ENCODE data around the gene NUAK2. TPM values are rescaled to one million over a fixed set of nuclear protein-coding genes. Genes with fewer than 3 reads are reported as not detected.
A peak's percentile ranks its signal among the peaks of the same experiment; 100 is the strongest.

Gene NUAK2
- total RNA-seq, 4 donors from 2014 or later = 0.73 to 2.0 (median 1.5) TPM; not detected in 1

DNA sequence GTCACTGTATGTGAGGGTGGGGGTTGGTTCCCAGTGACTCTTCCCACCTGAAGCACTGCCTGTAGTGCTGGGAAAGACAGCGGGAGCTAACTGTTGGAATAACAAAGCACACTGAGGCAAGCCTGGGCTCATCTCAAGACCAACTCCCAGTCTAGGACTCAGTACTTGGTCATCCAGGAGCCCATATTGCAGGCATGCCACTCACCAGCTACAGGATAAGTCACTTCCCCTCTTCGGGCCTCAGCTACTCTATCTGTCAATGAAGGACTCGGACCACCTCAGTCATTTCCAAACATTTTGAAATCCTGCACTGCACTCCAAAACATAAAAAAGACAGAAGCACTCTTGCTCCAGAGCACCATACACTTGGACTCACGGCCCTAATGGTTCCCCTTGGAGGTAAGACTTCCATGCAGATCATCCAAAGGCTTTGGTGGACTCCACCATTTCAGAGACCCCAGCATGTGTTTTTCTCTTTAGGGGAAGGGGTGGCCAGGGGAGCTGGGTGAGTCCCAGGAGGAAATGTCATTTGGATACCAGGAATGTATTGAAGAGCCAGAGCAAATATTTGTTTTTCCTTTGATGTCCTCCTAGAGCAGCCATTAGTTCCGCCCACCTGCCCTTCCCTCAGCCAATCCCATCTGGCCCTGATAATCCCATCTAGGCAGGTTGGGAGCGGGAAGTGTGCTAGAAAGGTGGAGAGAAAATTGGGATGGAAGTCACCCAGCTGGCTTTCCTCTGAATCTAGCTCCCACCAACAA, 3.1 kb downstream of the NUAK2 start:
- Histone ChIP-seq H3K4me1 (no peaks in the 10 kb centered on the region), H3K27ac (no peak overlapping the region), H3K36me3 (no peaks in the 10 kb centered on the region), H3K4me3 (no peak overlapping the region), H3K27me3 (no peaks in the 10 kb centered on the region), H3K9me3 (no peaks in the 10 kb centered on the region)
- TF ChIP-seq CTCF (IDR thresholded peaks at IDR 0.05) = no peak
- no peak for TF ChIP-seq POLR2A (IDR thresholded peaks at IDR 0.05)
- DNase-seq = no peak
- intact Hi-C loops (cut with DNase I; ENCODE audit: low total_unique reads) = no loop called here

DNA sequence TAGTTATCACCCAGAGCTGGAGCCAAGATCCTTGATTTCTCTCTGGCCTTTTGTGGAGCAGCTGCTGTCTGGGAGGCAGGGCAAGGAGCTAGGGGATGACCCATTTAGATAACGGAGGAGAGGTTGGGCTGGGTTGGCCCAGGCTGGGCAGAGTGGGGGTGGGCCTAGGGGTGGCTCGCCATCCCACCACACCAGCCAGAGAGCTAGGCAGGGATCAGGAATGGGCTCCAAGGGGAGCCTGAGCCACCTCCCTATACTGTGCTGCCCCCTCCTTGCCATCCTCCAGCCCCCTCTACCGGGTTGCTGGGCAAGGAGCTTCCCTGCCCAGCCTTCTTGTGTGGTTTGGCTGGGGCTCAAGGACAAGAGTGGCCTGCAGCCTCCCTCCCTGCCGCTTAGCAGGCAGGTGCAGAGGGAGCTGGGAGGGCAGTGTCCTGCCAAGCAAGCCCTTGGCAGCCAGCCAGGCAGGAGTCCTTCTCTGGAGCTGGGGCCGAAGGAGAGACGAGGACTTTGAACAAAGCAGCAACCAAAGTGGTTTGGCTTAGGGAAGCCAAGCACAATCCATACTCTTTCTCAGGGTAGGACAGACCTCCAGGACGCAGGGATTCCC, 4.1 kb downstream of the NUAK2 start:
- no peaks in the 10 kb centered on the region for H3K9me3 ChIP-seq
- no peak for TF ChIP-seq POLR2A (IDR thresholded peaks at IDR 0.05)
- TF ChIP-seq CTCF (IDR thresholded peaks at IDR 0.05) = no peak
- peak; percentile 39 to 42 for DNase-seq
- H3K4me1 ChIP-seq = no peaks in the 10 kb centered on the region
- intact Hi-C loops (cut with DNase I; ENCODE audit: low total_unique reads) = no loop called here
- no peaks in the 10 kb centered on the region for H3K36me3 ChIP-seq
- no peak overlapping the region for H3K27ac ChIP-seq
- H3K27me3 ChIP-seq = no peaks in the 10 kb centered on the region
- H3K4me3 ChIP-seq = no peak overlapping the region

DNA sequence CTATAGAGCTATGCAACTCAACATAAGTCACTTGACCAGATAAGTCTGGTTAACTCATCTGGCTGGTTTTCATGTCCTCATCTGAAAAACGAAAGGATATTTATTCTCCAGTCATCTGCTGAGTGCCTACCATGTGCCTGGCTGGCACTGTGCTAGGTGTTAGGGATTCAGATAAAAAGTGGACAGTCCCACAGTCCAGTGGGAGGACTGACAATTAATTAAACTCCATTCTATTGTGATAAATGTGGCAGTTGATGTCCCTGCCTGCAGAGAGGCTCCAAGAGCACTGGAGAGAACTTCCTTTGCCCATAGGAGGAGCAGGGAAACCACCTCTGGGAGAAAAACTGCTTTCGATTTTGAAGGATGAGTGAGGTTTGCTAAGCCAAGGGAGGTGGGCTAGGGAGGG, 5.4 kb downstream of the NUAK2 start:
- no peak for DNase-seq
- Histone ChIP-seq H3K9me3 (no peaks in the 10 kb centered on the region), H3K27ac (no peak overlapping the region), H3K27me3 (no peaks in the 10 kb centered on the region), H3K4me1 (no peaks in the 10 kb centered on the region), H3K36me3 (no peaks in the 10 kb centered on the region), H3K4me3 (no peak overlapping the region)
- intact Hi-C loops (cut with DNase I; ENCODE audit: low total_unique reads) = no loop called here
- TF ChIP-seq CTCF (IDR thresholded peaks at IDR 0.05) = no peak
- TF ChIP-seq POLR2A (IDR thresholded peaks at IDR 0.05) = no peak

DNA sequence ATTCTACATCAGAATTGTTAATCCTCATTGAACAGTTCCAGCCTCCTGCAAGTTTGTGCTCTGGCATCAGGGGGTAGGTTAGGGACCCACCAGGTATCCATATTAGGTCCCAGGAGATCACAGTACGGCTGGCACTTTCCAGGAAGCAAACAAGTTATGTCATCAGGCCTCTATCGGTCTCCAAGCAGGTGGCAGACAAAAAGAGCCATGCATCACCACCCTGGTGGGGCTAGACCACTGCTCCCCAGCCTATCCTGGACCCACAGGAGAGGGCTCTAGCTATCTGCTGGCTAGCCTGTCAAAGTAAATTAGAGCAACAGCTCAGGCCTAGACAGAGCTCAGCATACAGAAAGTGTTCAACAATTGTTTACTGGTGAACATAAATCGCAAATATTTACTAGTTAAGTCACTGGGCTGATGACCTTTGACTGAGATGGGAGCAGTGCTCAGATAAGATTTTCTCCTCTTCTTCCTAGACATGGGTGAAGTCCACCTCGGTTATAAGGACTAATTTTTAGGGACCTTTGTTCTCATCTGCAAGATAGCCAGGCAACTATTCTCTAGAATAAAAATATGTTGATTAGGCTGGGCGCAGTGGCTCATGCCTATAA, 6.4 kb downstream of the NUAK2 start:
- no peaks in the 10 kb centered on the region for H3K36me3 ChIP-seq
- no peak for DNase-seq
- H3K4me1 ChIP-seq = no peaks in the 10 kb centered on the region
- TF ChIP-seq POLR2A (IDR thresholded peaks at IDR 0.05) (no peak), CTCF (IDR thresholded peaks at IDR 0.05) (no peak)
- intact Hi-C loops (cut with DNase I; ENCODE audit: low total_unique reads) = no loop called here
- H3K27ac ChIP-seq = no peak overlapping the region
- H3K27me3 ChIP-seq = no peaks in the 10 kb centered on the region
- no peak overlapping the region for H3K4me3 ChIP-seq
- no peaks in the 10 kb centered on the region for H3K9me3 ChIP-seq

Measured in uterus (tissue), 4 donors.